ENCODE data around the gene ELAPOR1. TPM values are rescaled to one million over a fixed set of nuclear protein-coding genes. Genes with fewer than 3 reads are reported as not detected.

ELAPOR1 gene
- total and polyA plus RNA-seq, 2 donors (not counting 1 experiment from before 2014, with no cell fraction given) = 0.17 to 0.76 TPM

GRCh38 chr1:109090196-109091077, 23.5 kb upstream of the ELAPOR1 start, which contains the start of gene TMEM167B:
Gene TMEM167B, plus strand, starts transcription at chr1:109090764. Its CDS starts 109 bp downstream, at chr1:109090873.
- peak; percentile 96 to 98 for DNase-seq (ENCODE audit: low read depth in 2 of 2)
- peak within 1 kb of the TSS; percentile 94 for H2AFZ ChIP-seq (ENCODE audit: low read length)
- peak within 1 kb of the TSS; percentile 99 for H3K27ac ChIP-seq (ENCODE audit: insufficient read depth, low read length)
- peaks cover 10% of the 10 kb centered on the region for H3K4me1 ChIP-seq (ENCODE audit: control insufficient read depth, extremely low read depth, insufficient read depth, low read length)
- TF ChIP-seq CTCF (conservative IDR thresholded peaks at IDR 0.05 in 1 of 2, IDR thresholded peaks at IDR 0.05 in 1 of 2; ENCODE audit: low read depth in 1 of 2, low read length in 2 of 2) (no peak), EZH2 (IDR thresholded peaks at IDR 0.05; ENCODE audit: low read length, missing control alignments) (no peak)
- peak within 1 kb of the TSS; percentile 89 for H3K4me2 ChIP-seq (ENCODE audit: extremely low read depth, insufficient read depth, low read length)
- H3K4me3 ChIP-seq (replicated peaks in 1 of 4; ENCODE audit: control extremely low read depth in 1 of 4, insufficient read depth in 1 of 4, low read depth in 3 of 4, low read length in 4 of 4) = peak within 1 kb of the TSS; percentile 73 to 95 (median 87)
- H3K79me2 ChIP-seq (ENCODE audit: control insufficient read depth, insufficient read depth, low read length) = peaks cover 31% of the 10 kb centered on the region
- no peaks in the 10 kb centered on the region for H3K9me3 ChIP-seq (ENCODE audit: control insufficient read depth, insufficient read depth, low read depth, low read length)
- H3K9ac ChIP-seq (ENCODE audit: insufficient read depth, low read length) = peak within 1 kb of the TSS; percentile 99
- H4K20me1 ChIP-seq (ENCODE audit: control insufficient read depth, extremely low read depth, insufficient read depth, low read length) = no peaks in the 10 kb centered on the region
- no peaks in the 10 kb centered on the region for H3K27me3 ChIP-seq (ENCODE audit: control insufficient read depth, insufficient read depth, low read length)
- no peaks in the 10 kb centered on the region for H3K36me3 ChIP-seq (ENCODE audit: control insufficient read depth, insufficient read depth, low read length)

GRCh38 chr1:109091078-109091838, 22.7 kb upstream of the ELAPOR1 start:
- H3K9ac ChIP-seq (ENCODE audit: insufficient read depth, low read length) = peak overlapping the region; percentile 99
- peaks cover 10% of the 10 kb centered on the region for H3K4me1 ChIP-seq (ENCODE audit: control insufficient read depth, extremely low read depth, insufficient read depth, low read length)
- peak overlapping the region; percentile 73 to 95 (median 87) for H3K4me3 ChIP-seq (replicated peaks in 1 of 4; ENCODE audit: control extremely low read depth in 1 of 4, insufficient read depth in 1 of 4, low read depth in 3 of 4, low read length in 4 of 4)
- H3K27me3 ChIP-seq (ENCODE audit: control insufficient read depth, insufficient read depth, low read length) = no peaks in the 10 kb centered on the region
- peaks cover 33% of the 10 kb centered on the region for H3K79me2 ChIP-seq (ENCODE audit: control insufficient read depth, insufficient read depth, low read length)
- TF ChIP-seq EZH2 (IDR thresholded peaks at IDR 0.05; ENCODE audit: low read length, missing control alignments) (no peak), CTCF (conservative IDR thresholded peaks at IDR 0.05 in 1 of 2, IDR thresholded peaks at IDR 0.05 in 1 of 2; ENCODE audit: low read depth in 1 of 2, low read length in 2 of 2) (no peak)
- no peaks in the 10 kb centered on the region for H3K9me3 ChIP-seq (ENCODE audit: control insufficient read depth, insufficient read depth, low read depth, low read length)
- H3K36me3 ChIP-seq (ENCODE audit: control insufficient read depth, insufficient read depth, low read length) = no peaks in the 10 kb centered on the region
- H3K27ac ChIP-seq (ENCODE audit: insufficient read depth, low read length) = peak overlapping the region; percentile 99
- H4K20me1 ChIP-seq (ENCODE audit: control insufficient read depth, extremely low read depth, insufficient read depth, low read length) = no peaks in the 10 kb centered on the region
- DNase-seq (ENCODE audit: low read depth in 2 of 2) = peak; percentile 59 to 62
- peak overlapping the region; percentile 94 for H2AFZ ChIP-seq (ENCODE audit: low read length)
- peak overlapping the region; percentile 85 for H3K4me2 ChIP-seq (ENCODE audit: extremely low read depth, insufficient read depth, low read length)

- Histone ChIP-seq H3K9me3 (ENCODE audit: control insufficient read depth, insufficient read depth, low read depth, low read length) (no peaks in the 10 kb centered on the region), H3K4me3 (replicated peaks in 1 of 4; ENCODE audit: control extremely low read depth in 1 of 4, insufficient read depth in 1 of 4, low read depth in 3 of 4, low read length in 4 of 4) (peak overlapping the region; percentile 73 to 95 (median 87)), H3K4me1 (ENCODE audit: control insufficient read depth, extremely low read depth, insufficient read depth, low read length) (peaks cover 10% of the 10 kb centered on the region), H3K79me2 (ENCODE audit: control insufficient read depth, insufficient read depth, low read length) (peaks cover 33% of the 10 kb centered on the region), H4K20me1 (ENCODE audit: control insufficient read depth, extremely low read depth, insufficient read depth, low read length) (no peaks in the 10 kb centered on the region), H3K9ac (ENCODE audit: insufficient read depth, low read length) (peak overlapping the region; percentile 99), H3K4me2 (ENCODE audit: extremely low read depth, insufficient read depth, low read length) (peak overlapping the region; percentile 85), H3K36me3 (ENCODE audit: control insufficient read depth, insufficient read depth, low read length) (no peaks in the 10 kb centered on the region), H2AFZ (ENCODE audit: low read length) (no peak overlapping the region), H3K27me3 (ENCODE audit: control insufficient read depth, insufficient read depth, low read length) (no peaks in the 10 kb centered on the region), H3K27ac (ENCODE audit: insufficient read depth, low read length) (peak overlapping the region; percentile 99)
- DNase-seq (ENCODE audit: low read depth in 2 of 2) = peak; percentile 15 to 48
- no peak for TF ChIP-seq CTCF (conservative IDR thresholded peaks at IDR 0.05 in 1 of 2, IDR thresholded peaks at IDR 0.05 in 1 of 2; ENCODE audit: low read depth in 1 of 2, low read length in 2 of 2)
- TF ChIP-seq EZH2 (IDR thresholded peaks at IDR 0.05; ENCODE audit: low read length, missing control alignments) = no peak
These were observed 22.1 kb upstream of the ELAPOR1 start for GRCh38 chr1:109091839-109092193.
